ENCODE measurements around the gene ORC5.

DNA sequence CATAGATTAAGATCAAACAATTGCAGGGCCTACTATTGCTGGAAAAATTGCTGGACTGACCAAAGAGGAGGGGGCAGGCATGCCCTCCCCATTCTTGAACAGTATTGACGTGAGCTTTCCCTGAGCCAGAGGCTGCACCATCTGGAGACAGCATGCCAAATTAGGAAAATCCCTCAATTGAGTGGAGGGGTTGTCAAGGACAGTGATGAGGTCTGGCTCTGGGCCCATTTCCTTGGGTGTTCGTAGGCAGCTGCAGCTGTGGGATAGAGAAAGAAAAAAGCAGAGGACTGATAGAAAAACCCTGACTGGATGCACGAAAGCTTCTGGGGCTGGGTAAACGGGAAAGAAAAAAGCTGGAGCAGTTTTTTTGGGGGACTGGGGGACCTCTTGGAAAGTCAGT, 22.8 kb upstream of the ORC5 start:
- TF ChIP-seq, protein P1, sequence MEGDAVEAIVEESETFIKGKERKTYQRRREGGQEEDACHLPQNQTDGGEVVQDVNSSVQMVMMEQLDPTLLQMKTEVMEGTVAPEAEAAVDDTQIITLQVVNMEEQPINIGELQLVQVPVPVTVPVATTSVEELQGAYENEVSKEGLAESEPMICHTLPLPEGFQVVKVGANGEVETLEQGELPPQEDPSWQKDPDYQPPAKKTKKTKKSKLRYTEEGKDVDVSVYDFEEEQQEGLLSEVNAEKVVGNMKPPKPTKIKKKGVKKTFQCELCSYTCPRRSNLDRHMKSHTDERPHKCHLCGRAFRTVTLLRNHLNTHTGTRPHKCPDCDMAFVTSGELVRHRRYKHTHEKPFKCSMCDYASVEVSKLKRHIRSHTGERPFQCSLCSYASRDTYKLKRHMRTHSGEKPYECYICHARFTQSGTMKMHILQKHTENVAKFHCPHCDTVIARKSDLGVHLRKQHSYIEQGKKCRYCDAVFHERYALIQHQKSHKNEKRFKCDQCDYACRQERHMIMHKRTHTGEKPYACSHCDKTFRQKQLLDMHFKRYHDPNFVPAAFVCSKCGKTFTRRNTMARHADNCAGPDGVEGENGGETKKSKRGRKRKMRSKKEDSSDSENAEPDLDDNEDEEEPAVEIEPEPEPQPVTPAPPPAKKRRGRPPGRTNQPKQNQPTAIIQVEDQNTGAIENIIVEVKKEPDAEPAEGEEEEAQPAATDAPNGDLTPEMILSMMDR (IDR thresholded peaks at IDR 0.05; ENCODE audit: low read depth, low read length): no peak
- TF ChIP-seq EZH2phosphoT487 (IDR thresholded peaks at IDR 0.05; ENCODE audit: low read depth): no peak

Measured in OCI-LY3 (cell line).